ENCODE data around the gene CCDC159. TPM values are rescaled to one million over a fixed set of nuclear protein-coding genes. Genes with fewer than 3 reads are reported as not detected.

CCDC159 gene
- total RNA-seq, 1 experiment from 2014 or later: 6.8 TPM

DNA sequence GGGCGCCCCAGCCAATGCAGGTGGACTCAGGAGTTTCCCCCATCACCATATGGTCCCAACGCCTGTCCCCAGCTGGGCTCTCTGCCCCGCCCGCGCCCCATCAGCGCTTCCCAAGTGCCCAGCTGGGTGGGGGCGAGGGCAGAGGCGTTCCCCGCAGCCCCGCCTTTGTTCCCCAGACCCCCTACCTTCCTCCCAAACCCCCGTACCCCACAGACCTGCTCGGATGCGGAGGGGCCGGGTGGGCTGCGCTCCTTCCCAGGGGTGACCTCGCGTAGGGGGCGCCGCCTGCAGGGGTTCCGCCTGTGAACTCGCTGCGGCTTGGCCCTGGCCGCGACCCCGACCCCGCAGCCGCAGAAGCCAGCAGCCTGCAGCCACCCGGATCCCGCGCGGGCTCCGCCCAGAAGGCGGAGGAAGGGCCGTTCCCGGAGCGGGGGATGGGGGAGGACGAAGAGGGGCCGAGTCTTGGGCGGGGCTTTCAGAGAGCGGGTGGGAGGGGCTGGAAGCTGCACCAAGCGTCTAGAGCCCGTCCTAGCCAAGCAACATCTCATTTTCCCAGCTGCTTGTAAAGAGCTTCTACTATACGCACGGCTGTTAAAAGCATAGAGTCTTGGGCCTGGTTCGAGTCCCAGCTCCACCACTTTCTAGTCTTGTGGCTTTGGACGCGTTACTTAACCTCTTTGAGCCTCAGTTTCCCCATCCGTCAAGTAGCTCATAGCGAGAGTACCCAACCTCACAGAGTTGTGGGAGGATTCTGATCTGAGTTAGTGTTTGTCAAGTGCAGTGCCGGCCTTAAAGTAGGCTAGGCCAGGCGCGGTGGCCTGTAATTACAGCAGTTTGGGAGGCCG, 6.8 kb upstream of the CCDC159 start, which contains the start of gene RAB3D (continued):
- TF ChIP-seq, protein P1, sequence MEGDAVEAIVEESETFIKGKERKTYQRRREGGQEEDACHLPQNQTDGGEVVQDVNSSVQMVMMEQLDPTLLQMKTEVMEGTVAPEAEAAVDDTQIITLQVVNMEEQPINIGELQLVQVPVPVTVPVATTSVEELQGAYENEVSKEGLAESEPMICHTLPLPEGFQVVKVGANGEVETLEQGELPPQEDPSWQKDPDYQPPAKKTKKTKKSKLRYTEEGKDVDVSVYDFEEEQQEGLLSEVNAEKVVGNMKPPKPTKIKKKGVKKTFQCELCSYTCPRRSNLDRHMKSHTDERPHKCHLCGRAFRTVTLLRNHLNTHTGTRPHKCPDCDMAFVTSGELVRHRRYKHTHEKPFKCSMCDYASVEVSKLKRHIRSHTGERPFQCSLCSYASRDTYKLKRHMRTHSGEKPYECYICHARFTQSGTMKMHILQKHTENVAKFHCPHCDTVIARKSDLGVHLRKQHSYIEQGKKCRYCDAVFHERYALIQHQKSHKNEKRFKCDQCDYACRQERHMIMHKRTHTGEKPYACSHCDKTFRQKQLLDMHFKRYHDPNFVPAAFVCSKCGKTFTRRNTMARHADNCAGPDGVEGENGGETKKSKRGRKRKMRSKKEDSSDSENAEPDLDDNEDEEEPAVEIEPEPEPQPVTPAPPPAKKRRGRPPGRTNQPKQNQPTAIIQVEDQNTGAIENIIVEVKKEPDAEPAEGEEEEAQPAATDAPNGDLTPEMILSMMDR (IDR thresholded peaks at IDR 0.05): no peak
- TF ChIP-seq FOXJ3 (CRISPR knock-in tag; IDR thresholded peaks at IDR 0.05; ENCODE audit: borderline replicate concordance): no peak
- 0 out of 2 replicates have a peak, but pooled peaks have one; percentile 31 for TF ChIP-seq GABPB1 (CRISPR knock-in tag; IDR thresholded peaks at IDR 0.05)
- no peak for TF ChIP-seq HMGA2 (CRISPR knock-in tag; IDR thresholded peaks at IDR 0.05)
- TF ChIP-seq PRRX2 (CRISPR knock-in tag; IDR thresholded peaks at IDR 0.05): no peak
- TF ChIP-seq, protein P2, sequence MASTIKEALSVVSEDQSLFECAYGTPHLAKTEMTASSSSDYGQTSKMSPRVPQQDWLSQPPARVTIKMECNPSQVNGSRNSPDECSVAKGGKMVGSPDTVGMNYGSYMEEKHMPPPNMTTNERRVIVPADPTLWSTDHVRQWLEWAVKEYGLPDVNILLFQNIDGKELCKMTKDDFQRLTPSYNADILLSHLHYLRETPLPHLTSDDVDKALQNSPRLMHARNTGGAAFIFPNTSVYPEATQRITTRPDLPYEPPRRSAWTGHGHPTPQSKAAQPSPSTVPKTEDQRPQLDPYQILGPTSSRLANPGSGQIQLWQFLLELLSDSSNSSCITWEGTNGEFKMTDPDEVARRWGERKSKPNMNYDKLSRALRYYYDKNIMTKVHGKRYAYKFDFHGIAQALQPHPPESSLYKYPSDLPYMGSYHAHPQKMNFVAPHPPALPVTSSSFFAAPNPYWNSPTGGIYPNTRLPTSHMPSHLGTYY (CRISPR knock-in tag; IDR thresholded peaks at IDR 0.05): no peak
- TF ChIP-seq TCF7 (CRISPR knock-in tag; IDR thresholded peaks at IDR 0.05; ENCODE audit: low read depth): no peak
- TF ChIP-seq NFE2L1 (CRISPR knock-in tag; IDR thresholded peaks at IDR 0.05): no peak
- TF ChIP-seq SOX15 (CRISPR knock-in tag; IDR thresholded peaks at IDR 0.05): no peak
- TF ChIP-seq ESRRA (CRISPR knock-in tag; IDR thresholded peaks at IDR 0.05; ENCODE audit: borderline replicate concordance): 0 out of 2 replicates have a peak, but pooled peaks have one; percentile 58
- TF ChIP-seq ZNF138 (CRISPR knock-in tag; conservative IDR thresholded peaks at IDR 0.05): no peak
- TF ChIP-seq ZNF317 (CRISPR knock-in tag; IDR thresholded peaks at IDR 0.05; ENCODE audit: borderline replicate concordance, low read depth): no peak
- TF ChIP-seq, protein P3, sequence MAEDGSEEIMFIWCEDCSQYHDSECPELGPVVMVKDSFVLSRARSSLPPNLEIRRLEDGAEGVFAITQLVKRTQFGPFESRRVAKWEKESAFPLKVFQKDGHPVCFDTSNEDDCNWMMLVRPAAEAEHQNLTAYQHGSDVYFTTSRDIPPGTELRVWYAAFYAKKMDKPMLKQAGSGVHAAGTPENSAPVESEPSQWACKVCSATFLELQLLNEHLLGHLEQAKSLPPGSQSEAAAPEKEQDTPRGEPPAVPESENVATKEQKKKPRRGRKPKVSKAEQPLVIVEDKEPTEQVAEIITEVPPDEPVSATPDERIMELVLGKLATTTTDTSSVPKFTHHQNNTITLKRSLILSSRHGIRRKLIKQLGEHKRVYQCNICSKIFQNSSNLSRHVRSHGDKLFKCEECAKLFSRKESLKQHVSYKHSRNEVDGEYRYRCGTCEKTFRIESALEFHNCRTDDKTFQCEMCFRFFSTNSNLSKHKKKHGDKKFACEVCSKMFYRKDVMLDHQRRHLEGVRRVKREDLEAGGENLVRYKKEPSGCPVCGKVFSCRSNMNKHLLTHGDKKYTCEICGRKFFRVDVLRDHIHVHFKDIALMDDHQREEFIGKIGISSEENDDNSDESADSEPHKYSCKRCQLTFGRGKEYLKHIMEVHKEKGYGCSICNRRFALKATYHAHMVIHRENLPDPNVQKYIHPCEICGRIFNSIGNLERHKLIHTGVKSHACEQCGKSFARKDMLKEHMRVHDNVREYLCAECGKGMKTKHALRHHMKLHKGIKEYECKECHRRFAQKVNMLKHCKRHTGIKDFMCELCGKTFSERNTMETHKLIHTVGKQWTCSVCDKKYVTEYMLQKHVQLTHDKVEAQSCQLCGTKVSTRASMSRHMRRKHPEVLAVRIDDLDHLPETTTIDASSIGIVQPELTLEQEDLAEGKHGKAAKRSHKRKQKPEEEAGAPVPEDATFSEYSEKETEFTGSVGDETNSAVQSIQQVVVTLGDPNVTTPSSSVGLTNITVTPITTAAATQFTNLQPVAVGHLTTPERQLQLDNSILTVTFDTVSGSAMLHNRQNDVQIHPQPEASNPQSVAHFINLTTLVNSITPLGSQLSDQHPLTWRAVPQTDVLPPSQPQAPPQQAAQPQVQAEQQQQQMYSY (CRISPR knock-in tag; IDR thresholded peaks at IDR 0.05): no peak
- TF ChIP-seq ZNF219 (CRISPR knock-in tag; IDR thresholded peaks at IDR 0.05; ENCODE audit: borderline replicate concordance): no peak
- no peak for TF ChIP-seq ELF4 (CRISPR knock-in tag; IDR thresholded peaks at IDR 0.05; ENCODE audit: low read depth)
- TF ChIP-seq, protein P4, sequence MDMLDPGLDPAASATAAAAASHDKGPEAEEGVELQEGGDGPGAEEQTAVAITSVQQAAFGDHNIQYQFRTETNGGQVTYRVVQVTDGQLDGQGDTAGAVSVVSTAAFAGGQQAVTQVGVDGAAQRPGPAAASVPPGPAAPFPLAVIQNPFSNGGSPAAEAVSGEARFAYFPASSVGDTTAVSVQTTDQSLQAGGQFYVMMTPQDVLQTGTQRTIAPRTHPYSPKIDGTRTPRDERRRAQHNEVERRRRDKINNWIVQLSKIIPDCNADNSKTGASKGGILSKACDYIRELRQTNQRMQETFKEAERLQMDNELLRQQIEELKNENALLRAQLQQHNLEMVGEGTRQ (CRISPR knock-in tag; IDR thresholded peaks at IDR 0.05): no peak
- TF ChIP-seq ZNF121 (CRISPR knock-in tag; IDR thresholded peaks at IDR 0.05): peak; percentile 88
- TF ChIP-seq, protein P5, sequence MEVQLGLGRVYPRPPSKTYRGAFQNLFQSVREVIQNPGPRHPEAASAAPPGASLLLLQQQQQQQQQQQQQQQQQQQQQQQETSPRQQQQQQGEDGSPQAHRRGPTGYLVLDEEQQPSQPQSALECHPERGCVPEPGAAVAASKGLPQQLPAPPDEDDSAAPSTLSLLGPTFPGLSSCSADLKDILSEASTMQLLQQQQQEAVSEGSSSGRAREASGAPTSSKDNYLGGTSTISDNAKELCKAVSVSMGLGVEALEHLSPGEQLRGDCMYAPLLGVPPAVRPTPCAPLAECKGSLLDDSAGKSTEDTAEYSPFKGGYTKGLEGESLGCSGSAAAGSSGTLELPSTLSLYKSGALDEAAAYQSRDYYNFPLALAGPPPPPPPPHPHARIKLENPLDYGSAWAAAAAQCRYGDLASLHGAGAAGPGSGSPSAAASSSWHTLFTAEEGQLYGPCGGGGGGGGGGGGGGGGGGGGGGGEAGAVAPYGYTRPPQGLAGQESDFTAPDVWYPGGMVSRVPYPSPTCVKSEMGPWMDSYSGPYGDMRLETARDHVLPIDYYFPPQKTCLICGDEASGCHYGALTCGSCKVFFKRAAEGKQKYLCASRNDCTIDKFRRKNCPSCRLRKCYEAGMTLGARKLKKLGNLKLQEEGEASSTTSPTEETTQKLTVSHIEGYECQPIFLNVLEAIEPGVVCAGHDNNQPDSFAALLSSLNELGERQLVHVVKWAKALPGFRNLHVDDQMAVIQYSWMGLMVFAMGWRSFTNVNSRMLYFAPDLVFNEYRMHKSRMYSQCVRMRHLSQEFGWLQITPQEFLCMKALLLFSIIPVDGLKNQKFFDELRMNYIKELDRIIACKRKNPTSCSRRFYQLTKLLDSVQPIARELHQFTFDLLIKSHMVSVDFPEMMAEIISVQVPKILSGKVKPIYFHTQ (CRISPR knock-in tag; IDR thresholded peaks at IDR 0.05): no peak
- no peak for TF ChIP-seq ZNF416 (CRISPR knock-in tag; IDR thresholded peaks at IDR 0.05)
- peak; percentile 92 for TF ChIP-seq SP1 (CRISPR knock-in tag; conservative IDR thresholded peaks at IDR 0.05)
